Sigmoid colon (tissue), 7 donors: ENCODE measurements around the gene DCAF12. TPM values are rescaled to one million over a fixed set of nuclear protein-coding genes. Genes with fewer than 3 reads are reported as not detected.
A peak's percentile ranks its signal among the peaks of the same experiment; 100 is the strongest.

Experiments used
- DNase-seq: peaks from one replicate; pipeline ENCODE4 v3.0.0-alpha.2; 2019
- H3K27ac ChIP-seq, 4 donors: fragments of 200-600 bp; sonication (generic); one replicate each; pipeline ENCODE4 v1.5.1; 2016 to 2019; ENCODE audit warnings: mild to moderate bottlenecking in 1 of 4
- H3K27me3 ChIP-seq, 3 donors: fragments of 200-600 bp; sonication (generic); one replicate each; pipeline ENCODE4 v1.5.1; 2019; ENCODE audit warnings: mild to moderate bottlenecking in 1 of 3
- H3K36me3 ChIP-seq, 4 donors: fragments of 200-600 bp; sonication (generic); one replicate each; pipeline ENCODE4 v1.5.1; 2016 to 2019
- H3K4me1 ChIP-seq, 4 donors: fragments of 200-600 bp; sonication (generic); one replicate each; pipeline ENCODE4 v1.5.1; 2017 to 2019
- H3K4me3 ChIP-seq, 4 donors: fragments of 200-600 bp; sonication (generic); one replicate each; pipeline ENCODE4 v1.5.1; 2017 to 2019; ENCODE audit warnings: mild to moderate bottlenecking in 2 of 4, moderate library complexity in 1 of 4
- H3K9me3 ChIP-seq, 4 donors: fragments of 200-600 bp in 3 of 4; sonication (generic) in 3 of 4; one replicate each; pipeline versions ENCODE4 v1.5.1 to v1.6.1; 2013 to 2019
- CTCF ChIP-seq, 4 experiments: fragments of 450-650 bp in 3 of 4; fragments of 200-600 bp in 1 of 4; IDR thresholded peaks; one replicate each; pipeline ENCODE4 v1.5.1; 2016 to 2019; ENCODE audit warnings: antibody characterized with exemption in 4 of 4, mild to moderate bottlenecking in 3 of 4, moderate library complexity in 2 of 4
- EP300 ChIP-seq, 4 donors: sonication (generic); formaldehyde crosslinking; IDR thresholded peaks; one replicate each; pipeline ENCODE4 v1.6.1; 2017; ENCODE audit warnings: antibody characterized with exemption in 4 of 4
- POLR2A ChIP-seq, 2 donors: fragments of 450-650 bp; IDR thresholded peaks; one replicate each; pipeline ENCODE4 v1.6.1; 2016; ENCODE audit warnings: antibody characterized with exemption in 2 of 2, mild to moderate bottlenecking in 2 of 2, moderate library complexity in 2 of 2
- POLR2AphosphoS5 ChIP-seq, 4 donors: sonication (generic); formaldehyde crosslinking; IDR thresholded peaks; one replicate each; pipeline ENCODE4 v1.6.1; 2017; ENCODE audit warnings: antibody characterized with exemption in 4 of 4
- WGBS, 2 donors: extraction: QIAGEN DNeasy Blood & Tissue Kit; methylation state at CpG; one replicate each; pipeline ENCODE4 v1.1.7; 2013; 5-methylcytosine and 5-hydroxymethylcytosine counted together
- intact Hi-C: fragments of 100-400 bp; cut with DNase I; formaldehyde crosslinking; loops from one replicate; pipeline ENCODE4 v1.15.1; 2023
- polyA plus RNA-seq, 3 donors: library from polyadenylated mRNA; stranded (reverse); fragments of 200-250 nt; gene quantifications; one replicate each; pipeline ENCODE4 v1.2.3, GENCODE V29; 2013
- total RNA-seq, 4 donors: library from RNA; depleted of rRNA; stranded (reverse); fragments of >200 nt; gene quantifications; one replicate each; pipeline ENCODE4 v1.1.0, GENCODE V29; 2016
- donor health status: healthy with polysubstance abuse.
- donor health status: Bipolar disorder and iron deficiency.
- donor health status: healthy.

DCAF12 gene
- total and polyA plus RNA-seq, 7 donors: 14.3 to 33.8 (median 21.8) TPM

GRCh38 chr9:34121996-34122395 lies 4.5 kb downstream of the DCAF12 start:
- Histone ChIP-seq H3K4me3 (no peak overlapping the region), H3K4me1 (peaks cover 0 to 45% (median 38%) of the 10 kb centered on the region in 4 donors), H3K27me3 (no peaks in the 10 kb centered on the region), H3K36me3 (peaks cover 0 to 57% (median 8%) of the 10 kb centered on the region in 4 donors), H3K9me3 (no peaks in the 10 kb centered on the region), H3K27ac (no peak overlapping the region)
- TF ChIP-seq POLR2AphosphoS5 (IDR thresholded peaks at IDR 0.05) (no peak), POLR2A (IDR thresholded peaks at IDR 0.05) (no peak), CTCF (IDR thresholded peaks at IDR 0.05) (no peak), EP300 (IDR thresholded peaks at IDR 0.05) (no peak)
- intact Hi-C loops: no loop called here
- 88 to 90% methylated on average over 3 of the region's 3 CpGs for WGBS, 2 donors
- DNase-seq: peak; percentile 4

DNA sequence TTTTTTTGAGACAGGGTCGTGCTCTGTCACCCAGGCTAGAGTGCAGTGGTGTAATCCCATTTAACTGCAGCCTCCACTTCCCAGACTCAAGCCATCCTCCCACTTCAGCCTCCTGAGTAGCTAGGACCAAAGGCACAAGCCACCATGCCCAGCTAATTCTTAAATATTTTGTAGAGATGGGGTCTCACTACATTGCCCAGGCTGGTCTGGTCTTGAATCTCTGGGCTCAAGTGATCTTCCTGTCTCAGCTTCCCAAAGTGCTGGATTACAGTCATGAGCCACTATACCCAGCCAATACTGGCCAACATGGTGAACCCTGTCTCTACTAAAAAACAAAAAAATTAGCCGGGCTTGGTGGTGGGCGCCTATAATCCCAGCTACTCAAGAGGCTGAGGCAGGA lies 6.8 kb downstream of the DCAF12 start:
- H3K4me1 ChIP-seq: peaks cover 0 to 31% (median 25%) of the 10 kb centered on the region in 4 donors
- intact Hi-C loops: no loop called here
- DNase-seq: no peak

GRCh38 chr9:34114436-34114835 lies 12.1 kb downstream of the DCAF12 start:
- peaks cover 0 to 6% (median 2%) of the 10 kb centered on the region in 4 donors for H3K4me1 ChIP-seq
- H3K4me3 ChIP-seq: no peak overlapping the region
- peaks cover 0 to 69% (median 9%) of the 10 kb centered on the region in 4 donors for H3K36me3 ChIP-seq
- H3K9me3 ChIP-seq: no peaks in the 10 kb centered on the region
- no peaks in the 10 kb centered on the region for H3K27me3 ChIP-seq
- no peak overlapping the region for H3K27ac ChIP-seq
- no peak for DNase-seq
- intact Hi-C loops: no loop called here
- TF ChIP-seq POLR2A (IDR thresholded peaks at IDR 0.05): no peak
- no peak for TF ChIP-seq POLR2AphosphoS5 (IDR thresholded peaks at IDR 0.05)
- TF ChIP-seq EP300 (IDR thresholded peaks at IDR 0.05): no peak
- no peak for TF ChIP-seq CTCF (IDR thresholded peaks at IDR 0.05)
- 83 to 91% methylated on average over 4 of the region's 4 CpGs for WGBS, 2 donors

More for the DNA sequence above, 6.8 kb downstream of the DCAF12 start:
- no peak overlapping the region for H3K4me3 ChIP-seq
- H3K27ac ChIP-seq: no peak overlapping the region
- 90 to 97% methylated on average over 3 of the region's 3 CpGs for WGBS, 2 donors
- TF ChIP-seq EP300 (IDR thresholded peaks at IDR 0.05): no peak
- no peak for TF ChIP-seq CTCF (IDR thresholded peaks at IDR 0.05)
- no peak for TF ChIP-seq POLR2AphosphoS5 (IDR thresholded peaks at IDR 0.05)
- no peak for TF ChIP-seq POLR2A (IDR thresholded peaks at IDR 0.05)
- no peaks in the 10 kb centered on the region for H3K27me3 ChIP-seq
- peaks cover 0 to 74% (median 8%) of the 10 kb centered on the region in 4 donors for H3K36me3 ChIP-seq
- H3K9me3 ChIP-seq: no peaks in the 10 kb centered on the region

- H3K9me3 ChIP-seq: no peaks in the 10 kb centered on the region
- no peaks in the 10 kb centered on the region for H3K4me1 ChIP-seq
- no peak overlapping the region for H3K4me3 ChIP-seq
- H3K27ac ChIP-seq: no peak overlapping the region
- no peaks in the 10 kb centered on the region for H3K27me3 ChIP-seq
- TF ChIP-seq POLR2A (IDR thresholded peaks at IDR 0.05) (no peak), EP300 (IDR thresholded peaks at IDR 0.05) (no peak), POLR2AphosphoS5 (IDR thresholded peaks at IDR 0.05) (no peak), CTCF (IDR thresholded peaks at IDR 0.05) (no peak)
- DNase-seq: no peak
- intact Hi-C loops: no loop called here
- WGBS, 2 donors: 95 to 98% methylated on average over 5 of the region's 5 CpGs
- peaks cover 0 to 74% (median 57%) of the 10 kb centered on the region in 4 donors for H3K36me3 ChIP-seq
Observed at GRCh38 chr9:34106110-34106509, 20.4 kb downstream of the DCAF12 start.

- peaks cover 1 to 84% (median 69%) of the 10 kb centered on the region in 4 donors for H3K36me3 ChIP-seq
- no peak overlapping the region for H3K27ac ChIP-seq
- H3K4me3 ChIP-seq: no peak overlapping the region
- TF ChIP-seq POLR2AphosphoS5 (IDR thresholded peaks at IDR 0.05) (no peak), EP300 (IDR thresholded peaks at IDR 0.05) (no peak), CTCF (IDR thresholded peaks at IDR 0.05) (no peak), POLR2A (IDR thresholded peaks at IDR 0.05) (no peak)
- no peak for DNase-seq
- no peaks in the 10 kb centered on the region for H3K27me3 ChIP-seq
- H3K4me1 ChIP-seq: no peaks in the 10 kb centered on the region
- intact Hi-C loops: no loop called here
- WGBS, 2 donors: 93 to 96% methylated on average over 11 of the region's 11 CpGs
- H3K9me3 ChIP-seq: no peaks in the 10 kb centered on the region
Observed at GRCh38 chr9:34102796-34103195, 23.7 kb downstream of the DCAF12 start.
